HG02763 (cell line): ENCODE data around the gene ZNF518B.
"Not testable (repeated sequence)": the region's sequence is repeated elsewhere in the genome, so short reads cannot be mapped to it uniquely, and the experiment has no call there.

ENCODE experiments used
- ATAC-seq: cut with Tn5 transposase; IDR thresholded peaks from one replicate; pipeline ENCODE4 v1.9.1; 2021; ENCODE audit warnings: mild to moderate bottlenecking, moderate library complexity; ENCODE audit not compliant: unreplicated experiment

Gene ZNF518B

GRCh38 chr4:10459305-10459704 lies 2.1 kb upstream of the ZNF518B start:
- ATAC-seq, result no peak

- ATAC-seq, result no peak
Observed at GRCh38 chr4:10458177-10458576, 951 bp upstream of the ZNF518B start.

- peak; percentile 44 for ATAC-seq
Observed at GRCh38 chr4:10456595-10457254, 501 bp downstream of the ZNF518B start.

GRCh38 chr4:10456260-10456594 lies 999 bp downstream of the ZNF518B start:
- no peak for ATAC-seq

- ATAC-seq, result no peak
Observed at GRCh38 chr4:10455133-10455532, 2.1 kb downstream of the ZNF518B start.

DNA sequence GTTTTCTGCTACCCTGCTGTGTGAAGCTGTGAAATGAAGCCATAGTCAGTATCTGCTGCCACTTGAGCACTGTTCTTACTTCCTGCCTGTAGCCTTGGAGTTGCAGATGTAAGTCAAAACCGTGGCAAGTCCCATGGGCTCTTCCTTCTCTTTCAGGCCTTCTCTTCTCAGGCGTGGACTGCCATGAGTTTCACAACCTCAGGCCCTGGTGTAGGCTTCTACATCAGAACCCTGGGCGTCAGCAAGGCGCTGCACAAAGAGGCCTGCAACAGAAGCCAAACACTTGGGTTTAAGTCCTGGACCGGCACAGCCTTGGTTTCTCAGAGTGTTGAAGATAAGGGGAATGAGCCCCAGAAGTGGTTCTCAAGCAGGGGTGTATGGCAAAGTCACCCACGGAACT lies 2.5 kb downstream of the ZNF518B start:
- ATAC-seq, result no peak

GRCh38 chr4:10454121-10454520 lies 3.1 kb downstream of the ZNF518B start:
- no peak for ATAC-seq

DNA sequence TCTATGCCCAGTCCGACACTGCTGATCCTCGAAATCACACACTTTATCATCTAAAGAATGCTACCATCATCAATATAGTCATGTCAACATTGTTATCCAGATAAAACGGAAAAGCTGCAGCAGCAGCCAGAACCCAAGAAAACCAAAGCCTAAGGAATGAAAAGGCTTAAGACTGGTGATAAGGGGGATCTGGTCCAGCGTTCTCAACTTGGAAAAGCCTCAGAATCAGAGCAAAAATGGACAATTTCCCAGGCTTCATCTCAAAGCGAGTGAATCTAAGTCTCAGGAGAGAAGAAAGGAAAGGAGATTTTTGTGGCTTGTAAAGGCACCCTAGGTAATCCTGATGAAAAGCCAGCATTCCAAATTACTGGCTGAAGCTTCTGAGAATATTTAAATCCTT lies 8.2 kb downstream of the ZNF518B start:
- ATAC-seq, result no peak

DNA sequence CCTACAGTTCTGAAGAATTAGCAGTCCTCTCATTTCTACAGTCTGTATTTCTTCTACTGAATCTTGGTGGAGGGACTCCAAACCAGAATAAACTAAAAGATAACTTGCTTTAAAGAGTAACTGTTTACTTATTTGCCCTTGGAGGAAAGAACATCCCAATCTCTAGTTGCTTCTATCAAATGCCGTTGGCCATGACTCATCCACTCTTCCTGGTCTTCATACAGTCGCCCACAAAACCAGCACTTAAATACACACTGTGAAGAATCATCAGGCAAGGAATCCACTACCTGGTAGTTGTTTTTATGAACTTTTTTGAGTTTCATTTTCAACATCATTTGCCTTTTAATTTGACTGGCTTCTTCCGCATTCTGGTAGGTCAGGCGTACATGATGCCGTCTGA lies 14.2 kb downstream of the ZNF518B start:
- ATAC-seq, result no peak

GRCh38 chr4:10441512-10441911 lies 15.7 kb downstream of the ZNF518B start:
- ATAC-seq, result no peak

DNA sequence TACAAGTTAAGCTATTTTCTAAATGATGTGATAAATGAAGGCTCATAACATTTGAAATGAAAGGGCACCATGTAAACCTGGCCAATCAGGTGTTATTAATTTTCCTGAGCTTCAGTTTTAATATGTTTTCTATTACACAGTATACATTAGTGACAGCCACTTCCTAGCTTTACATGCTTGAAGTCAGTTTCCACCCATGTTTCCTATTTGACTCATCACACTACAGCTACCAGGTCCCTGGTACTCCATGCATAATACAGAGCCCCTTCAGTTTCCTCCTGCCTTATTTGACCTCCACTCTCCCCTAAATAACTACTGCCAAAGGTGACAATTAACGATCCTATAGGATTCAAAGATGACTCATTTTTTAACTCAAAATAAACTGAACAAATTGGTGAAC lies 18.3 kb downstream of the ZNF518B start:
- ATAC-seq, result no peak

DNA sequence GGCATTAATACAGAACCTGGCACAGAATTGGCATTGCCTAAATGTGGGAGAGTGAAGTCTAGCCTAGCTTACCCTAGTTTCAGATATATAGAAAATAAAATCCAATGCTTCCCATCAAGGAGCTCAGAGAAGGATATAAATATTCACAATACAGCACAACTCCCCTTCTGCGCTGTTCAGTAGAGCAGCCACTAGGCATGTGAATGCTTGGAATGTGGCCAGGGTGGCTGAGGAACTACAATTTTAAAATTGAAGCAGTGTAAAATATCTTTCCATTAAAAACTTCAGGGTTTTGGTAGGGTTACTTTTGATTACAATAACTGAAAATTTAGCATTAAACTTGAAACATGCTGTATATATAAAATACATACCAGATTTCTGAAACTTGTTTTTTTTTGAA lies 19.5 kb downstream of the ZNF518B start:
- ATAC-seq, result no peak

GRCh38 chr4:10427680-10428079 lies 29.5 kb downstream of the ZNF518B start:
- not testable (repeated sequence) for ATAC-seq

DNA sequence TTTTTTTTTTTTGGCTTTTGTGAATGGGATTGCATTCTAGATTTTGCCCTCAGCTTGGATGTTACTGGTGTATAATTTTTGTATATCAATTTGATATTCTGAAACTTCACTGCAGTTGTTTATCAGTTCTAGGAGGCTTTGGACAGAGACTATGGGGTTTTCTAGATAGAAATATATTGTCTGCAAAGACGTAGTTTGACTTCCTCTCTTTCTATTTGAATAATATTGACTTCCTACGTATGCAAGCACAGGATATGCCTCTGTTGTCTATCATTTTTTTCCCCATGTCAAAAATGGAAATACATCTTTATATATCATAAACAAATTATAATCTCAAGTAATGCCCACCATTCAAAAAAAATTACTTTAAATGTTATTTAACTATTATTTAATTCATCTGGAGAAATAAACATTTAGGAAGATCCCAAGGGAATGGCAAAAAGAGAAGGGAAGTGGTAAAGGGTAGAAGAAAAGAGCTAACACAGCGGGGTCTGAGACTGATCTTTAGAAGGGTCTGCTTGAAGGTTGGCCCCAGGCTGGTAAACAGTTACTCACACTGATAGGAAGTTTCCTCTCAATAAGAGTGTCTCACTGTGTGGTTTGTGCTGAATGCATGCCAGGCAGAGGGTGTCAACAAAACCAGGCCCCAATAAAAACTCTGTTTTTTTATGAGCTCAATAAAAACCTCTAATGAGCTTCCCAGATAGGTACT lies 35.7 kb downstream of the ZNF518B start:
- no peak for ATAC-seq

- ATAC-seq, result no peak
Observed at GRCh38 chr4:10417740-10418139, 39.5 kb downstream of the ZNF518B start.

- ATAC-seq, result no peak
Observed at GRCh38 chr4:10416441-10416840, 40.8 kb downstream of the ZNF518B start.

DNA sequence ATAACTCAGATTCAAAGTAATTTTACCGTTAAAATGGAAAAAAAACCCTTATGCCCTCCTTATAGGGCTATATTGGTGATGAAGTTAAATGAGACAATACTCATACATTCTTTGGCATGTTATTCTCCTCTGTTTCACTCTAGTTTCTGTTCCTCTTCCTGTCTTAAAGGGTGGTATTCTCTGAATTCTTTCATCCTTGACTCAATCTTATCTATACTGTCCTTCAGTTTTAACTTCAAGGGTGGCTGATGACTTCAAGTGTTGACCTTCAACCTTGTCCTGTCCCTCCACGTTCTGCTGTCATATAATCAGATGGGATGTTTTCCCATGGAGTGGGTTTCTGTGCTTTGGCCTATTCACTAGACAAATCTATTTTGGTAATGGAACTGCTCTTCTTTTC lies 44.0 kb downstream of the ZNF518B start:
- ATAC-seq, result peak; percentile 87

DNA sequence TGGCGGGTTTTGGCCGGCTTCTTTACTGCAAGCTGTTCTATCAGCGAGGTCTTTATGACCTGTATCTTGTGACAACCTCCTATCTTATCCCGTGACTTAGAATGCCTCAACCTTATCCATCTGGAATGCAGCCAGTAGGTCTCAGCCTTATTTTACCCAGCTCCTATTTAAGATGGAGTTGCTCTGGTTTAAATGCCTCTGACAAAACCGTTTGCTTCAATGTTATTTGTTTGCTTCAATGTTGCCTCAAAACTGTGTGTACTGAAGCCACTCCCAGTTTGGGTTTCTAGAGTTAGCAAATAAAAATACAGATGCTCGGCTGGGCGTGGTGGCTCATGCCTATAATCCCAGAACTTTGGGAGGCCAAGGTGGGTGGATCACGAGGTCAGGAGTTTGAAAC lies 51.6 kb downstream of the ZNF518B start:
- ATAC-seq, result no peak

DNA sequence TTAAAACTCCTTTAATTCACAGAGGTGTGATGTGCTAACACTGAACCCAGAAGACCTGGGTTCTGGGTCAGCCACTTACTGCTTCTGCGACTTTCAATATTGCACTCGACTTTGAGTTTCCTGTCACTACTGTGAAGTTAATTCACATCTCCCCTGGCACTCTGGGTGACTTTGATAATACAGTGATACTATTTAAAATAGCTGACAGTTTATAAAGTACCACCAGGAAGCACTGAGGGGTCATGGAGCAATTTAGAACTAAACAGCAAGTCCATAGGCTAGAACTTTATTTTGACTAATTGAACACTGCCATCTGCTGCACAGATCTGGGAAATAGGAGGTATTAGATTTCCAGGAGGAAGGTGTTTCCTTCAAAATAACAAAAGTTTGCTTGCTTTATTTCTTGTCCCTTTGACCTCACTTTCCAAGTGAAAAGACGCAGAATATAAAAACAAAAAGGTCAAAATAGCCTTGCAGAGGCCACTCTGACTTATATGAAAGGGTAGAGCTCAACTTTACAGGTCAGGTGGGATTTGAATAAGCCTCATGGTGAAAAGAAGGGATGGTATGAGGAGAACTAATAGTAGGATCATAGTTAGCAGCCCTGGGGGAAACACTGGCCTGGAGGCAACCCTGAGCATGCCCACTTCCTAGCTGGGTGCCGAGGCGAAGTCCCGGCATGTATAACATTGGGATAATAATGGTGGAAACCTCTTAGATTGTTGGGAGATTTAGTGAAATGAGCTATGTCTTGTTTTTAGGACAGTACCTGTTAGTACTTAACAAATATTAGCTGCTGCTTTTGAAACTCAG lies 53.4 kb downstream of the ZNF518B start:
- no peak for ATAC-seq

DNA sequence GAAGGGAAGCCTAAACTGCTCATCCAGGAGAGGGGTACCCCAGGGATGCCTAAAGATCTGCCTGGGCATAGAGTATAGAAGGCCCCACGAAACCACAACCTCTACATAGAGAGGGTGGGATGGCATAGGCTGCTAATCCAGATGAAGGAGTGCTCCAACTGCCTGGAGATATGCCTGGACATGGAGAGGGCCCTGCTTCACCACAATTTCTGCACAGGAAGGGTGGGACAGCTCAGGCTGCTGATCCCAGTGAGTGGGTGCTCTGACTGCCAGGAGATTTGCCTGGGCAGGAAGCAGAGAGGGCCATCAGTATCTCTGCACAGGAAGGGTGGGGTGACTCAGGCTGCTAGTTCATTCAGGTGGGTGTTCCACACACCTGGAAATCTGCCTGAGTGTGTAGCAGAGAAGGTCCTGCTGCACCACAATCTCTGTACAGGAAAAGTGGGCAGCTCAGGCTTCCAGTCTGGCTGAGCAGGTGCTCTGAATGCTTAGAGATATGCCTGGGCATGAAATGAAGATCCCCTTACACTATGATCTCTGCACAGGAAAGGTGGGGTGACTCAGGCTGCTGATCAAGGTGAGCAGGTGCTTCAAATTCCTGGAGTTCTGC lies 61.1 kb downstream of the ZNF518B start:
- ATAC-seq, result no peak
